Measurements from ENCODE around the gene PRAME.
"Not testable (repeated sequence)": the region's sequence is repeated elsewhere in the genome, so short reads cannot be mapped to it uniquely, and the experiment has no call there.

GRCh38 chr22:22514431-22514830, 44.6 kb downstream of the PRAME start:
- TF ChIP-seq EZH2 (IDR thresholded peaks at IDR 0.05; ENCODE audit: low read length, missing control alignments); CTCF (conservative IDR thresholded peaks at IDR 0.05 in 1 of 2, IDR thresholded peaks at IDR 0.05 in 1 of 2; ENCODE audit: low read depth in 1 of 2, low read length in 2 of 2): not testable (repeated sequence)

All from fibroblast of lung (primary cell).